ENCODE data around the gene SERTAD2.

The SERTAD2 gene

DNA sequence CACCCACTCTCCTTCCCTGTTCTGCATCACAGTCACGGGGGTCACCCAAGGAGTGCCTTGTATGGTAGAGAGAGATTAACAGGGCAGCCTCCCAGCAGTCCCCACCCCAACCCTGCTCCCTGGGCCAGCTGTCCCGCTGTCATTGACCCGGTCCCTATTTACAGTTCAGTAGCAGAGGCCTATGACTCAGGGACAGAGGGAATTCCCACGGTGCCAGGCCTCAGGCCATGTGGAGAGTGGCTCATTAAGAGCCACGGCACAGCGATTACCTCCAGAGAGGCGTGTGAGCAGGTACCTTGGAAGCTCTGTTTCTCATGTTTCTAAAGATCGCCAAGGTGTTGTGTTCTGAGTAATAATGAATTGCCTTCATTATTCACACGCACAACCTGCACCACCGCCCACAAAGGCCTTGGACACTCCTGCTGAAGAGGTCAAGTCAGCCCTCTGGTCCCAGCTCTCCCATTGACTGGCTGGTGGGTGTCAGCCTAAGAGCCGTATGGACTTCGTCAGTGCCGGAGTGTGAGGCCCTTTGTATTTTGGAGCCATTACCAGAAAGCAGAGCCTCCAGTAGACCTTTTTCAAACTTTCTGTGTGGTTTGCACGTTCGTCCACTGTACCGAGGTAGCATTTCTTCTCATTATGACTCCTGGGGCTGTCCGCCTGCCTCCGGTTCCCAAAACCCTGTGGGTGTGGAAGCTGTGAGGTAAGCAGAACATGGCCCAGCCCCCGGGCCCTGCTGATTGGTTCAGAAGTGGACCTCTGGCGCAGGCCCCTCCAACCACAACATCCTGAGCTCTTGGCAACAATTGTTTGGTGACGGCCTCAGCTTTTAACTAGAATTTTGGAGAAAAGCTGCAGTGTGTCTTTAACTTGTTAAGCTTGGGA is 47.0 kb downstream of the SERTAD2 start:
- H3K27ac ChIP-seq, result no peak overlapping the region
- no peaks in the 10 kb centered on the region for H3K27me3 ChIP-seq (ENCODE audit: insufficient read depth, low read depth)
- H3K36me3 ChIP-seq (ENCODE audit: insufficient read depth), result no peaks in the 10 kb centered on the region
- no peak overlapping the region for H3K9ac ChIP-seq
- H4K20me1 ChIP-seq (ENCODE audit: insufficient read depth), result no peaks in the 10 kb centered on the region
- no peak overlapping the region for H2AFZ ChIP-seq (ENCODE audit: low read depth)
- TF ChIP-seq, protein P1, sequence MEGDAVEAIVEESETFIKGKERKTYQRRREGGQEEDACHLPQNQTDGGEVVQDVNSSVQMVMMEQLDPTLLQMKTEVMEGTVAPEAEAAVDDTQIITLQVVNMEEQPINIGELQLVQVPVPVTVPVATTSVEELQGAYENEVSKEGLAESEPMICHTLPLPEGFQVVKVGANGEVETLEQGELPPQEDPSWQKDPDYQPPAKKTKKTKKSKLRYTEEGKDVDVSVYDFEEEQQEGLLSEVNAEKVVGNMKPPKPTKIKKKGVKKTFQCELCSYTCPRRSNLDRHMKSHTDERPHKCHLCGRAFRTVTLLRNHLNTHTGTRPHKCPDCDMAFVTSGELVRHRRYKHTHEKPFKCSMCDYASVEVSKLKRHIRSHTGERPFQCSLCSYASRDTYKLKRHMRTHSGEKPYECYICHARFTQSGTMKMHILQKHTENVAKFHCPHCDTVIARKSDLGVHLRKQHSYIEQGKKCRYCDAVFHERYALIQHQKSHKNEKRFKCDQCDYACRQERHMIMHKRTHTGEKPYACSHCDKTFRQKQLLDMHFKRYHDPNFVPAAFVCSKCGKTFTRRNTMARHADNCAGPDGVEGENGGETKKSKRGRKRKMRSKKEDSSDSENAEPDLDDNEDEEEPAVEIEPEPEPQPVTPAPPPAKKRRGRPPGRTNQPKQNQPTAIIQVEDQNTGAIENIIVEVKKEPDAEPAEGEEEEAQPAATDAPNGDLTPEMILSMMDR (conservative IDR thresholded peaks at IDR 0.05; ENCODE audit: low read depth, low read length), result no peak
- no peaks in the 10 kb centered on the region for H3K79me2 ChIP-seq (ENCODE audit: insufficient read depth, low read depth)
- H3K4me1 ChIP-seq (ENCODE audit: low read depth, poor library complexity, severe bottlenecking), result peaks cover 24% of the 10 kb centered on the region
- no peak overlapping the region for H3K4me3 ChIP-seq (IDR thresholded peaks at IDR 0.05; ENCODE audit: insufficient read depth, low read depth, low read length)
- H3K4me2 ChIP-seq, result no peak overlapping the region

DNA sequence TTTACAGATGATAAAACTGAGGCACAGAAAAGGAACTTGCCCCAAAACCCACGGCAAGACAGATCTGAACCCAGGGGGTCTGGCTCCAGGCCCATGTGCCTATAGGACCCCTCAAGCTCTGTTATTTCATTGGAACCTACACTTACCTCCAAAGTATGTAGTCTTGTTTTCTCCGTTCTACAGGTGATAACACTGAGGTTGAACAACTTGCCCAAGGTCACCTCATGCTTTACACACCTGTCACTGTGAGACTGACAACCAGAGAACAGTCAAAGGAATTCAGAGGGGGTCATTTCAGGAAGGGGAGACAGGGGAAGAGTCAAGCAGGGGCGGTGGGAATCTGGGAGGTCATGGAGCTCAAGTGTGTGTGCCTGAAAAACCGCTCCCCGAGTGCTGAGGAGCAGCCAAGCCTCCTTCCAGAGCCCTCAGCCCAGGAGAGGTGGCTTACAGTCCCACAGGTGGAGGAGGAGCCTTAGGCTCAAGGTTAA is 47.7 kb downstream of the SERTAD2 start:
- TF ChIP-seq, protein P1 (conservative IDR thresholded peaks at IDR 0.05; ENCODE audit: low read depth, low read length), result no peak
- Histone ChIP-seq H2AFZ (ENCODE audit: low read depth) (no peak overlapping the region), H3K4me1 (ENCODE audit: low read depth, poor library complexity, severe bottlenecking) (peaks cover 31% of the 10 kb centered on the region), H3K4me3 (IDR thresholded peaks at IDR 0.05; ENCODE audit: insufficient read depth, low read depth, low read length) (no peak overlapping the region), H3K9ac (no peak overlapping the region), H3K27me3 (ENCODE audit: insufficient read depth, low read depth) (no peaks in the 10 kb centered on the region), H3K36me3 (ENCODE audit: insufficient read depth) (no peaks in the 10 kb centered on the region), H3K27ac (no peak overlapping the region), H3K79me2 (ENCODE audit: insufficient read depth, low read depth) (no peaks in the 10 kb centered on the region), H4K20me1 (ENCODE audit: insufficient read depth) (no peaks in the 10 kb centered on the region), H3K4me2 (no peak overlapping the region)

DNA sequence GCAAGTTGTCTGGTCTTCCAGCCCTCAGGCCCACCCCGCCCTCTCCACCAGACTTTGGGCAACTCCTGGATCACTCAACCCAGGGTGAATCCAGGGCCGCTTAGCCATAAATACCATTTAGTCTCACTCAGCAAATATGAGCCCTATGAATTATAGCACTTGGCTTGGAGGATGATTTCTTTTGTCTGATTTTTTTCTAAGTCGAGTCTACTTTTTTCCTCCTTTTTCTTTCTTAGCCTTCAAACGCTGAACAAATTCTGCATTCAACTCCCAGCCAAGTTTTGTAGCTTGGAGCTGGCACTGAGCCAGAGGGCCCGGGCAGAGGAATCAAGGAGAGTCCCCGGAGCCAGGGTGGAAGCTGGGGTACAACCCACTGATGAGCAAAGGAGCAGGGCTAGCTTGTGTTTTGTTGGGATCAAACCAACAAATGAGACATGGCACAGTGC is 48.7 kb downstream of the SERTAD2 start:
- TF ChIP-seq, protein P1 (conservative IDR thresholded peaks at IDR 0.05; ENCODE audit: low read depth, low read length), result no peak
- Histone ChIP-seq H3K27me3 (ENCODE audit: insufficient read depth, low read depth) (no peaks in the 10 kb centered on the region), H3K36me3 (ENCODE audit: insufficient read depth) (no peaks in the 10 kb centered on the region), H4K20me1 (ENCODE audit: insufficient read depth) (no peaks in the 10 kb centered on the region), H3K4me1 (ENCODE audit: low read depth, poor library complexity, severe bottlenecking) (peaks cover 38% of the 10 kb centered on the region), H2AFZ (ENCODE audit: low read depth) (no peak overlapping the region), H3K4me2 (no peak overlapping the region), H3K27ac (no peak overlapping the region), H3K79me2 (ENCODE audit: insufficient read depth, low read depth) (no peaks in the 10 kb centered on the region), H3K4me3 (IDR thresholded peaks at IDR 0.05; ENCODE audit: insufficient read depth, low read depth, low read length) (no peak overlapping the region), H3K9ac (no peak overlapping the region)

DNA sequence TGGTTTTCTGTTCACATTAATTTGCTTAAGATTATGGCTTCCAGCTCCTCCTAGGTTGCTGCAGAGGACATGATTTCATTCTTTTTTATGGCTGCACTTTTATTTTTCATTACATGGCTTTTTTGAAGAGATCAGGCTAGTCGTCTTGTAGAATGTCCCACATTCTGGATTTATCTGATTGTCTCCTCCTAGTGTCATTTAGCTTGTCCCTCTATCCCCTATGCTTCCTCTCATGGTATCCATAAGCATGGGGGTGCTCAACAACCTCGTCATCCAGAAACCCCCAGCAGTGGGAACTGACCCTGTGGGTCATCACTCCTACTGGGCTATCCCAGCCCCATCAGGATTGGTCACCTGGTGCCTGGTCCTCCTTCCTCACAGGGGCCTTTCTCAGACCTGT is 49.6 kb downstream of the SERTAD2 start:
- Histone ChIP-seq H3K79me2 (ENCODE audit: insufficient read depth, low read depth) (no peaks in the 10 kb centered on the region), H4K20me1 (ENCODE audit: insufficient read depth) (no peaks in the 10 kb centered on the region), H3K27me3 (ENCODE audit: insufficient read depth, low read depth) (no peaks in the 10 kb centered on the region), H3K4me2 (no peak overlapping the region), H2AFZ (ENCODE audit: low read depth) (no peak overlapping the region), H3K36me3 (ENCODE audit: insufficient read depth) (no peaks in the 10 kb centered on the region), H3K27ac (no peak overlapping the region), H3K4me1 (ENCODE audit: low read depth, poor library complexity, severe bottlenecking) (peaks cover 31% of the 10 kb centered on the region), H3K9ac (no peak overlapping the region), H3K4me3 (IDR thresholded peaks at IDR 0.05; ENCODE audit: insufficient read depth, low read depth, low read length) (no peak overlapping the region)
- TF ChIP-seq, protein P1 (conservative IDR thresholded peaks at IDR 0.05; ENCODE audit: low read depth, low read length), result no peak

All from KMS-11 (cell line).